Activated CD4-positive, alpha-beta T cell treated with anti-CD3 and anti-CD28 coated beads, Interleukin-2, amount 50 U/mL, for 1 hour (primary cell): ENCODE results near the gene MORC4.

Experiments used
- DNase-seq: peaks from one replicate; pipeline ENCODE4 v3.0.0-alpha.2; 2020

The MORC4 gene

DNA sequence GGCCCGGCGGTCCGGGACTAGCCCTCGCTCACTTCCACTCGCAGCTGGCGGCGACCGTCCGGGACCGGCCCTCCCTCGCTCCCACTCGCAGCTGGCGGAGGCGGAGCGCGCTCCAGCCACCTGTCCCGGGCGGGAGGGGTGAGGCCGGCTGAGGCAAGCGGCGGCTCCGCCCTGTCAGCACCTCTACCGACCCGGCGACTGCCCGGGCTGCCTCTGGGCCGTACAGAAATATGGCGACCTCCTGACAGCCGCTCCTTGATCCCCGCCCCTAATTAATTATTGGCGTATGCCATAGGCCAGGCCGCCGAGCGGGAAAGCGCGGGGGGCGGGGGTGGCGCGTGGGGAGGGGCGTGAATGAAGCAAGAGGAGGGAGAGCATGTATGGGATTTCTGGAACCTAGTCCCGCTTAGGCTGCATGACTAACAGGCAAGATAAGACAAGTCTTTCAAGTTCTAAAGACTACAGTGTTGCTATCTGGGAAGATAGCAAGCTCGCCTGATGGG lies at the start of gene MORC4:
Gene MORC4 (minus strand): TSS at position 200 of the 503 bp plus-strand sequence. CDS start 243 bp downstream, outside the sequence.
- DNase-seq = peak; percentile 51

DNA sequence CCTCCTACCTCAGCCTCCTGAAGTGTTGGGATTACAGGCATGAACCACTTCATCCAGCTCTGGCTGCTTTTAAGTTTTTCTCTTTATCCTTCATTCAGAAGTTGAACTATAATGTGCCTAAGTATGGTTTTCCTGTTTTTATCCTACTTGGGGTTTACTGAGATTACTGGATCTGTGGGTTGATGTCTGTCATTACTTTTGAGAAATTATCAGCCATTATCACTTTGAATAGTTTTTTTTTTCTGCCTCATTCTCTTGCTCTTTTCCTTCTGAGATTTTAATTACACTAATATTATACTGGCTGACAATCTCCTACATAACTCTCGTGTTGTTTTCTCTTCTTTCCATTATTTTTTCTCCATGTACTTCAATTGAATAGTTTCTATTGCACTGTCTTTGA lies 47.6 kb upstream of the MORC4 start:
- DNase-seq = no peak

DNA sequence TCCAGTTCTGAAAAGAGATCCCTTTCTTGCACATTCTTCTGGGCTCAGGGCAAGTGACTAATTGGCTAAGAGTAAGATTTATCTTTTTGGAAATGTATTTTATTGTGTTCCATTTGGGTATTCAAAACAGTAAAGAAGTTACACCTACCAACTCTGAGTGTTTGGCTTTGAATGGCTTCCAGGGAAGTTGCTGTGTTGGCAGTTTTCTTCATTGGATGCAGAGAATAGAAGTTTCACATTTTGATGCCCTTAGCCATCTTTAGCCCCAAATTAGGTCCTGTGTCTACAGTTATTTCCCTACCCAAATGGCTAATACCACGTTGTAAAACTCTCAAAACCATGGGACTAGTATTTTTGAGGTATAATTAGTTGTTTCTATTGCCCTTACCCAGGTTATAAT lies 29.7 kb upstream of the MORC4 start:
- no peak for DNase-seq

DNA sequence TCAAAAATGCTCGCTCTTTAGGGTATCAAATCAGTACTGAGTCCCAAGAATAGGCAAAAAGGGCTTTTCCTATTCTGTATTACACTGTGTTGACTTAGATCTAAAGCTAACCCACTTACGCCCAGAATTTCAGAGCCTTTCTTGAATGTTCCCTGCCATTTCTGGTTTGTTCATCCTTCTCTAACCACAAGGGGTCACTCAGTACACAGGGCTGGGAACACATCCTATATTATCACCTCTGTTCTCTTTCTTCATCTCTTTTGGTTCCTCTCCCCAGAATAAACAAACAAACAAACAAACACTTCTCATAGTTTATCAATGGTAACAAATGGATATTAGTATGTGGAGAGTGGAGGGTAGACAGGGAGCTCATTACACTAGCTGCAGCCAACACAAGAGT lies 25.5 kb upstream of the MORC4 start:
- DNase-seq = no peak

DNA sequence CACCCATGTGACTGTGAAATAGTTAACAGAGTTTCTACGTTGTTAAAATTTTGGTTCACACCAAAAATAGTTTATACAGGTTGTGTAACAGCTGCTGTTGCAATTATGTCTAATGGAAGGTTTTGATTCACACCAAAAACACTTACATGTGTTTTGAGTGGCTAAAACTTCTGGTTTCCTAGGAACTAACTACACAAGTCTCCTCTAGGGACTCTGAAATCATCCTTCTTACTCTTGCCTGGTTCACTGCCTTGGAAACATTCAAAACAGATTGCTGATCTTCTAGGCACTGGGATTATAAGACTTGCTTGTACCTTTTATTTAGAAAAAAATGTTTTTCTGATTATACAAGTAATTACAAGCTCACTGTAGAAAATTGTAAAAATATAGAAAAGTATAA lies 14.9 kb upstream of the MORC4 start:
- no peak for DNase-seq

DNA sequence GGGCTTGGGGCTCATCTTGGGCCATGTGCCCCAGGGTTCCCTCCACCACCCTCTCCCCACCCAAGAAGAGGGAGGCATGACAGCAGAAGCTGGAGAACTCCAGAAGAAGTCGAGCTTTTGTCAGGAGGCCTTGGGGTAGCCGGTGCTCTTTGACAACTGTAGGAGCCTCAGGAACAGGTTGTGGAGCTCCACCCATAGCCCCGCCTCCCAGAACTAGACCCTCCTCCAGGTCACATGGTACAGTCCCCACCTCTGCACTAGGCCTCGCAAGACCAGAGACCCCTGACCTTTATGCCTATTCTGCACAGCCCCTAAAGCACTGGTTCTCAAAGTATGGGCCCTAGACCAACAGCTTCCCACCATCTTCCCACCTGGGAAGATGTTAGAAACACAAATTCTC lies 8.0 kb upstream of the MORC4 start:
- no peak for DNase-seq

DNA sequence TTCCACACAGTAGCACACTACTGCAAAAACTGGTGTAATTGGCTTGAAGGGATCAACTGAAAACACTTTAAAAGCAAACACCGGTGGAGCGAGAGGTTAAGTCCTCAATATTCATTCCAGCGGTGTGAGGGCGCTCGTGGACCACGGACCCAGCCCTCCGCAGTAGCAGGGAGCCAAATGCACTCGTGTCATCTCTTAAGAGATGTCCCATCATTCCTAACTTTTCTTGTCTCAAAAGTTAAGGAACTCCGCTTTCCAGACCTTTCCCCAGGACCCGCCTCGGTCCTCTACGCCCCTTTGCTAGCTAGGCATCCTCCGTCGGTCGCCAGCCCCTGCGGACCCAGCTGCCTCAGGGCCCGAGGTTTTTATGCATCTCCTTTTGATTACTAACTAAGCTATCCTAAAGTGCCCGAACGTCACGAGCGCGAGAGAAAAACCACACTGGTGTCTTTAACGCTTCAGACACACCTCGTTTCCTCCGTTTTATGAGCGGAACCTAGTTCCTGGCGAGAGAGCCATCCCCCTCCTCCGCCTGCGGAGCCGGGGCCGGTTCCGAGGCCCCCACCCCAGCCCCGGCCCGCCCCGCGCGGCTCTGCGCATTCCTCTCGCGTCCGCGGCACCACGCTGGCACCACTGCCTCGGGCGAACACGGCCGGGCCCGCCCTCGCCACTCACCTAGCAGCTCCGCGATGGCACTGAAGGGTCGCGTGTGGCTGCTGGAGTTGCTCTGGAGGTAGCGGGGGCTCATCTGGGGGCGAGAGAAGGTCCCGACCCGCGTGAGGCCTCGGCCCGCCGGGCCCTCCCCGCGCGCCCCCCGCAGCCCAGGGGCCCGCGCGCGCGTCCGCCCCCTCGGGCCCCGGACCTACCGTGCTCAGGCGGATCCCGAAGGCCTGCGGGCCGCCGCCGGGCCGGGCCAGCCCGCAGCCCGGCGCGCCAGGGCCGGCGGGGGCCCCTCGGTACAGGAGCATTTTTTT lies 723 bp downstream of the MORC4 start:
- peak; percentile 48 for DNase-seq

DNA sequence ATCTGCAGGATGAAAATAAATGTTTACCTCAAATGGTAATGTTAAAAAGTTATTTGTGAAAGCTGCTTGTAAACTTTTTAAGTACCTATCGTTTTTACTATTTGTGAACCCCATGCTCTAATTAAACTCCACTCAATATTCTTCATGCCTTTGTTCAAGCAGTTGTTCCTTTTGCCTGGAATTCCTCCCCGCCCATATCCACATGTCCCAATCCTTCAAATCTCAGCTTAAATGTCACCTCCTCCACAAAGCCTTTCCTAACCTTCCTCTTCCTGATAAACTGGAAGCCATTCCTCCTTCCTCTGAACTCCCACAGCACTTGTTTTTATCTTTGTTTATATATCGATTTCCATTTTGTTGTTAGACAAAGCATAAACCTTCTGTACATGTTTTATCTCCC lies 2.4 kb downstream of the MORC4 start:
- DNase-seq = no peak

DNA sequence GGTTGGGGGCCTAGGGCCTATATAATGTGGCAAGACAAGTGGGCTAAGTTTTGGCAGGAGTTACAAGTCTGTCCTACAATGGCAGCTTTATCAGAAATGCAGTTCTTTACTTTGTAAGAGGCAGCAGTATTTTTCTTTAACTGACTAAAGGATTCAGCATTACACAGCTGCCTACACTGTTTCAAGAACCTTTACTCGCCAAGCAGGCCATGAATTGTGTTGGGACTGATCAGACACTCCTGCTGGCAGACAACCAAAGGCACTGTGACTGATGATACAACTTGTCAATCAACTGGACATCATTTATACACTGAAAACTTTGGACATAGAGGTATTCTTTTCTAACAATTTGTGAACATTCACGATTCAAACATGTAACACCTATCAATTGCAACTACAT lies 4.3 kb downstream of the MORC4 start:
- no peak for DNase-seq

DNA sequence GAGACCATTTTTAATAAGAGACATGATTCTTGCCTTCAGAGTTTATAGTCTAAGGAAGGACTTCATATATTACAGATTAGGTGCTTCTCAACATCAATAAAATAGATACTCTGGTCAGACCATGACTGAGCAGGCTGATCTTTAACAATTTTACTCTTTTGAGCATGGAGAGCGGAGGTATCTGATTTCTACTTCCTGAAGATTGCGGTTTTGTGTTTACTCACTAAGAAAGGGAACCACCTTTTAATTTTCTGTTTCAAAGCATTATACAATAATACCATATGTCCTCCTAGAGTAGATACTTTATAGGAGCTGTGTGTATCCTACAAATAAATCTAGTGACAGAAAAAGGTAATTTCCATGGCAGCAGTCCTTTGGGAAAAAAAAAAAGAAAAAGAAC lies 12.5 kb downstream of the MORC4 start:
- DNase-seq = no peak

DNA sequence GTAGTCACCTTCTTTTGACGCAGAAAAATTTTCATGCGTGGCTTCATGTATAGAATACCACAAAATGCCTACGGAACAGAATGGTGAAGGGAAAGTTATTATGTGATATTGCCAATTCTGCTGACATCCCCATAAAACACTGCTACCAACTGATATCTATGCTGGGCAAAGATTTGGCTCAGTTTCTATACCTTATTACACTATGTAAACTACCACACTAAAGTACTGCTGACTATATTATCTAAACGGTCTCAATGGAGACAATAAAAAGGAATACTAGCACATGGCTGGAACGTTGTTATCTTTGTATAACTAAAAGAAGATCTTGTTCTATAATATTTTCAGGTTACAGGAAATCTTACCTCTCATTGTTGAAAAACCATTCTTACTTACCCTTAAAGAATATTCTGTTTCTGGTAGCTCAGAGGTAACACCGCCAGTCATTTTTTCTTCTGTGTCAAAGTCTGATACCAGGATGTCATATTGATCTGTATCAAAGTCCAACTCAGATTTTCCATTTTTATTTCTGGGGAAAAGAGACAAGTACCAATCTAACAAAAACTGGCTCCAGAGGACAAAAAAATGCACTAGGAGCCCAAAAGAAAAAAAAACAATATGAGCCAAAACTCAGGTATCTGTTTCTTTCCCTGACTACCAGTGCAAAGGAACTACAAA lies 18.9 kb downstream of the MORC4 start:
- DNase-seq = no peak

DNA sequence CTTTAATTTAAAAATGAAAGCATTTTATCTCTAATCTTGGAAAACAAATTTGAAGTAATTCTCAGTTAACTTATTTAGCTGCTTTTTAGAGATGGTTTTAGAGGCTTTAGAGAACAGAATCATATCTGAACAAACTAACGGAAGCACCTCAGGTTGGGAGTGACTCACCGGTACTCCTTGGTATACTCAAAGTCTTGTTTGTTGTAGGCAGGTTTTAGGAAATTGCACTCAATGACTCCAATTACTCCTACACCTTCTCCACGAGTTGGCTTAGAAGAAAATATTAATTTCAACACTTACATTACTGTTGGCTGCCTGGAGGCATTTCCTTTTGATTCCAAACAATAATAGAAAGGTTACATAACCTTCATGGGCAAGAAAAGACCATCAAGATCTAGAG lies 23.6 kb downstream of the MORC4 start:
- DNase-seq = no peak

DNA sequence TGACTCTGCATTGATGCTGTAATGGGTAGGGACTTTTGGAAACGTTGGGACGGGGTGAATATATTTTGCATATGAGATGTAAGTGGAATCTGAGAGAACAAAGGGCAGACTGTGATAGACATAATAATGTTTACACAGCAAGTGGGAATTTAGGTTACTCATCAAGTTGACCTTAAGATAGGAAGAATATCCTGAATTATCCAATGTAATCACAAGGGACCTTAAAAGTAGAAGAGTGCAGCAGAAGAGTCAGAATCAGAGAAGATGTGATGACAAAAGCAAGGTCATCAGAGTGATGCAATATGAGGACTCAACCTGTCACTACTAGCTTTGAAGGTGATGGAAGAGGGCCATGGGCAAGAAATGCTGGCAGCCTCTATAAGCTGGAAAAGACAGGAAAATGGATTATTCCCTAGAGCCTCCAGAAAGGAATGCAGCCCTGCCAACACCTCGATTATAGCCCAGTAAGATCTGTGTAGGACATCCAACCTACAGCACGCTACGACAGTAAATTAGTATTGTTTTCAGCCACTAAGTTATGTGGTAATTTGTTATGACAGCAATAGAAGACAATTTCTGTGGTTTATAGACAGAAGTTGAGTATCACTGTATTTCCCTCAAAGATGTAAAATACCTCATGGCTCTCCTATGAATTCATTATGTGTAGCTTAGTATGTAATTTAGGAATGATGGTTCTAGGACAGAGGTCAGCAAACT lies 26.4 kb downstream of the MORC4 start:
- DNase-seq = no peak

DNA sequence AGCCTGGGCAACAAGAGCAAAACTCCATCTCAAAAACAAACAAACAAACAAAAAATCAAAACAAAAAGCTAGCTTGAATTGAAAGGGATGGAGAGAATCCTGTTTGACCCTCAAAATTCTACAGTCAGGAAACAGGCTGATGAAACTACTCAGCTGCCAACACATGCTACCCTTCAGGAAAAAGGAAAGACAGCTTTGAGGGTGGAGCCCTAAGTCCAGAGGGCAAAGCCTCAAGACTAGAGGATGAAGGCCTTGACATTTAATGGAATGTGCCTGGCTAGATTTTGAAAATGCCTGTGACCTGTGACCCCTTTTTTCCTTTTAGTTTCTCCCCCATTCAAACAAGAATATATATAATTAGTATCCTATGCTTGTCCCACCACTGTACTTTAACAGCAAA lies 27.1 kb downstream of the MORC4 start:
- DNase-seq = no peak

DNA sequence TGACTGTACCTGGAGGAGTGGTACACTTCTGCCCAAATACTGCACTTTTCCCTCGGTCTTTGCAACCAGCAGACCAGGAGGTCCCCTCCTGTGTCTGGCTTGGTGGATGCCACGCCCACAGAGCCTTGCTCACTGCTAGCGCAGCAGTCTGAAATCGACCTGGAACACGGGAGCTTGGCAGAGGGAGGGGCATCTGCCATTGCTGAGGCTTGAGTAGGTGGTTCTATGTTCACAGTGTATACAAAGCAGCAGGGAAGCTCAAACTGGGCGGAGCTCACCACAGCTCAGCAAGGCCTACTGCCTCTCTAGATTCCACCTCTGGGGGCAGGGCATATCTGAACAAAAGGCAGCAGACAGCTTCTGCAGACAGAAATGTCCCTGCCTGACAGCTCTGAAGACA lies 33.5 kb downstream of the MORC4 start:
- DNase-seq = peak; percentile 0

DNA sequence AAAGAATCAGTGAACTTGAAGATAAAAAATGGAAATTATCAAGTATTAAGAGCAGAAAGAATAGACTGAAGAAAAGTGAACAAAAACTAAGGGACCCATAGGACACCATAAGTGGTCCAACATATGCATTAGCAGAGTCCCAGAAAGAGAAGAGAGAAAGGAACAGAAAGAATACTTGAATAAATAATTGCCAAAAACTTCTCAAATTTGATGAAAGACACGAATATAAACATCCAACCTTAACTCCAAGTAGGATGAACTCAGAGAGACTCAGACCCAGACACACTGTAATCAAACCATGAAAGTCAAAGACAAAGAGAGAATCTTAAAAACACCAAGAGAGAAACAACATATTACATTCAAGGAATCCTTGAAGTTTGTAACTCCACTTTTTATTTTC lies 35.7 kb downstream of the MORC4 start:
- no peak for DNase-seq

DNA sequence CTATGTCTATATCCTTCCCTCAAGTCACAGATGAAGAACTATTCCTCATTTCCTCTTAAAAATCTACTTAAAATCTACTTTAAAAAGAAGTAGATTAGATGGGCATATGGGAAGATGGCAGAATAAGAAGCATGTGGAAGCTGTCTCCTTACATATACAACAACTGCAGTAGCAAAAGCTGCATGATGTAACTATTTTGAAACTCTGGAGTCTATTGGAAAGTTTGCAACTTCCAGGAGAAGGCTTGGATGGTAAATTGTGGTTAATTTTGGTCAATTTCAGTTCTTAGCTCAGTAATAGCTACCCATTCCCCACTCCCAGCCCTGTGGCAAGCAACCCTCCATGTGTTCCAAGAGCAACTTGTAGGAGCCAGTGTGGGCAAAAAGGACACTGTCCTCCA lies 36.9 kb downstream of the MORC4 start:
- no peak for DNase-seq

DNA sequence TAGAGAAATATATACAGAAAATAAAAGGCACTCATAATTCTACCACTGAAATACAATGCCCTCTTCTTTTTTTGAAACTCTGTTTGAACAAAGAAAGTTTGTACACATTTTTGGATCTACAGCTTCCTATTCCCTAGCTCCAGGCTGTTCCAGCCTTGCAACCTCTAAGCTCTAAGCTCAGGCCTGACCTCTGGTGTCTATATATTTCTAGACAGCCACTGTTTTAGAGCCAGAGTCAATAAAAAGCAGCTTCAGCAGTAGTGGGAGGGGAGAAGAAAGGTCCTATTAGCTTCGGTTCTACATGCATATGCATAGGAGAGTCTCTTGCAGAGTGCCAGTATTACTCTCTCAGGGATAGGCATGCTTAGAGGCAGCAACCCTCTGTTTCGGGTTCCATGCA lies 40.1 kb downstream of the MORC4 start:
- DNase-seq = no peak

DNA sequence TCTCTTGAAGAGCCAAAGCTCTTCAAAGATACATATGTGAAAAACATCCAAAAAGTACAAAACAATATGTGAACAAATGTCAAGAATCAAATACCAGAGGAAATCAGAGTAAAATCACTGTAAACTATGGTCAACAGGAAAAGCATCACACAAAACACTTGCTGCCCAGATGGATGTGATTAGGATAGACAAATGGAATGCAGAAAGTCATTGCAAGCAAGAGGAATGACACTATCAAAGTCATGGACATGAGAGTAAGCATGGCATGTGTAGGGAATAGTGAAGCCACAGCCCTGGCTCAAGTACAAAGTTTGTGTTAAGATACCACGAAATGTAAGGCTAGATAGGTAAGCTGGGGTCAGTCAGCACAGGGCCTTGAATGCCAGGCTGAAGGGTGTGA lies 42.2 kb downstream of the MORC4 start:
- no peak for DNase-seq

DNA sequence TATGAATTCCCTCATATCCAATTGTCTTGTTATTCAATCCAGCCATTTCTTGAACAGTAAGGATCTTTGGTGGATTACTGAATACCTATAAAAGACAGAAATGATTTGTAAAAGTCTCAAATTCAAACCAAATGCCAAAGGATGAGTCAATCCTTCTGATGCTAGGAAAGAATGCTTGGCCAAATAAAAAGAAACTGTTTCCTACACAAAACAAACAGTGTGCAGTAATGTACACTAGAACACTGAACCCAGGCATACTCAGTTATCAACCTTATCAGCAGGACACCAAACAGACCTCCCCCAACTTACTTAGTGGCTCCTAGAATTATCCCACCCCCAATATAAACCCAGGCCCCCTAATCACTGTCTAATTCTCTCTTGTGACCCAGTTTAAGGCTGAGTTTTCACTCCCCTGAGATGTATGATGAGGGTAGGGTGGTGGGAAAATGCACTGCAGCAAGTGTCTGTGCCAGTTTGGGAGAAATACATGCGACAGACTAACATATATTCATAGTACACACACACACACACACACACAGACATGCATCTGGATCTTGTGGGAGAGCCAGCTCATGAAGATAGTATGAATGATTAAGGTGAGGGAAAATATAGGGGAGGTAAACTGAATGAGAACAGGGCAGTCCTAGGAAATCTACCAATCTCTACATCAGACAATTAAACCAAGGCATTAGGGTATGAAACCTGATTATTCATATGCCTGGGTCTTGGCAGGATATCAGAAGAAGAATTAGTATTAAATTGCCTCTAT lies 44.8 kb downstream of the MORC4 start:
- DNase-seq = no peak

DNA sequence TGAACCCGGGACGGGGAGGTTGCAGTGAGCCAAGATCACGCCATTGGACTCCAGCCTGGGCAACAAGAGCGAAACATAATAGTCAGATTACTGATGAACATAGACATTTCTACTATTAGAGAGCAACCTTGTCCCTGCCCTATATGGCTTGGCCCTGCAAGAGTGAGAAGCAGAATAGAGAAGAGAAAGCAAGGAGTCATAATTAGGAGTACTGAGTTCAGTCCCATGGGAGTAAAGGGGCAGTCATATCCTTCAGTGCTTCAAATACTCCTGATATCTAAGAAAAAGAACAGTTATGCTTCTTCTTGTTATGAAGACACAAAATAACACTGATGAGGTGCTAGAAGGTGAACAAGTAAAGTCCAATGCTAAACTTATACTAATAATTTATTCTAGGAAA lies 46.0 kb downstream of the MORC4 start:
- DNase-seq = no peak

DNA sequence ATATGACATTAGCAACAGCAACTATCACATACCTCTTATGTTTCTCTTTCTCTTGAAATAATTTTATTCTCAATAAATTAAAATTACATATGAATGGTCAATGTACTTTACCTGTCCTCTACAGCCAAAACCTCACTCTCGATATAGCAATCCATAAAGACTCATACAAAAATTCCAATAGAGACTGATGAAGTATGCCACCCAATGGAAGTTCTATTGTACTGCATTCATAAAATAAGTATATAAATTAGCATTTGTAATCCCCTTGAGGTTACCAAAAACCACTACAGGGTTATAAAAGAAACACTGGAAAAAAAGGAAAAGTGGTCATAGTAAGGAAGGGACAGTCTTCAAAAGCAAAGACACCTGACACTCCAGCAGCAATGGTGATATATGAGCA lies 47.0 kb downstream of the MORC4 start:
- no peak for DNase-seq

DNA sequence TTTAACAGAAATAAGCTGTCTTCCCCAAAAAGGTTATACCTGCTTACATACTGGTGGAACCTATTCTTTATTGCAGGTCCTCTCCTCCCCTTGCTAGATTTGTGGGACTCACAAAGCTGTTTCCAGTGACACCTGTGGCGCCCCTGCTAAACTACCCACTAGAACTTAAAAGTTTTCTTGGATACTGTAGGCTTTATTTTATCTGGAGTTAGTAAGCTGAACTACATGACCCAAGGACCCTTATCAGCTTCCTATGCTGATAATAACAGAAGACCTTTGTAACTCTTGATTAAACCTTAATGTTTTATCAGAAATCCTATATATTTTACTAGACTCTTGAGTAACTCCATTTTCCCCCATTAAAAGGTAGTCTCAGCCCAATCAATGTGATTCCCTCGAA lies 47.5 kb downstream of the MORC4 start:
- no peak for DNase-seq
